Breast epithelium (tissue), 3 donors: ENCODE data around the gene COL17A1.

ENCODE experiments used
- POLR2A ChIP-seq: fragments of 450-650 bp; IDR thresholded peaks from one replicate; pipeline ENCODE4 v1.6.1; 2016; ENCODE audit warnings: antibody characterized with exemption, mild to moderate bottlenecking, moderate library complexity
- POLR2AphosphoS5 ChIP-seq, 3 donors: sonication (generic); formaldehyde crosslinking; IDR thresholded peaks; one replicate each; pipeline ENCODE4 v1.6.1; 2017; ENCODE audit warnings: antibody characterized with exemption in 3 of 3
- TF ChIP-seq, protein P1 (sequence below), 3 donors: fragments of 450-650 bp; IDR thresholded peaks; one replicate each; pipeline ENCODE4 v1.5.1; 2016 to 2017; ENCODE audit warnings: antibody characterized with exemption in 3 of 3, mild to moderate bottlenecking in 3 of 3, moderate library complexity in 3 of 3

DNA sequence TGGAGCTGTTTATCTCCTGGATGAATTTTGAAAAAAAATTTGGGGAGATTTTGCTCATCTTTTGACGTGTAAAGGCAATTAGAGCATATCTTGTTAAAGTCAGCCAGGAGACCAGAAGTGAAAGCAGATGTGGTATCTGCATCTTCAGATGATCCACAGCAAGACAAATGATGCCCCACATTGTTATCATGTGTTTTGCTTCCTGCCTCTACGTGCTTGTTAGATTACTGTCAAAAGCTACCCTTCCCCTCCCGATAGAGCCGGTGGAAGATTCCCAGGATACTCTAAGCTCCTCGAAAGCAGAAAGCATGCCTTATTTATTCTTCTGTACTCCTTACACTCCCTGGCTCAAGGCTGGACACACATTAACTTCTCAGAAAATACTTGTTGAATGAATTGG lies 12.9 kb downstream of the COL17A1 start:
- TF ChIP-seq, protein P1, sequence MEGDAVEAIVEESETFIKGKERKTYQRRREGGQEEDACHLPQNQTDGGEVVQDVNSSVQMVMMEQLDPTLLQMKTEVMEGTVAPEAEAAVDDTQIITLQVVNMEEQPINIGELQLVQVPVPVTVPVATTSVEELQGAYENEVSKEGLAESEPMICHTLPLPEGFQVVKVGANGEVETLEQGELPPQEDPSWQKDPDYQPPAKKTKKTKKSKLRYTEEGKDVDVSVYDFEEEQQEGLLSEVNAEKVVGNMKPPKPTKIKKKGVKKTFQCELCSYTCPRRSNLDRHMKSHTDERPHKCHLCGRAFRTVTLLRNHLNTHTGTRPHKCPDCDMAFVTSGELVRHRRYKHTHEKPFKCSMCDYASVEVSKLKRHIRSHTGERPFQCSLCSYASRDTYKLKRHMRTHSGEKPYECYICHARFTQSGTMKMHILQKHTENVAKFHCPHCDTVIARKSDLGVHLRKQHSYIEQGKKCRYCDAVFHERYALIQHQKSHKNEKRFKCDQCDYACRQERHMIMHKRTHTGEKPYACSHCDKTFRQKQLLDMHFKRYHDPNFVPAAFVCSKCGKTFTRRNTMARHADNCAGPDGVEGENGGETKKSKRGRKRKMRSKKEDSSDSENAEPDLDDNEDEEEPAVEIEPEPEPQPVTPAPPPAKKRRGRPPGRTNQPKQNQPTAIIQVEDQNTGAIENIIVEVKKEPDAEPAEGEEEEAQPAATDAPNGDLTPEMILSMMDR (IDR thresholded peaks at IDR 0.05): no peak
- TF ChIP-seq POLR2AphosphoS5 (IDR thresholded peaks at IDR 0.05): no peak
- TF ChIP-seq POLR2A: no peak
